CD14-positive monocyte (primary cell): Measurements from ENCODE around the gene HORMAD2. TPM values are rescaled to one million over a fixed set of nuclear protein-coding genes. Genes with fewer than 3 reads are reported as not detected.

ENCODE experiments used
- DNase-seq, 3 donors: peaks; one replicate each; pipeline ENCODE4 v3.0.0-alpha.2; 2011 to 2022
- H2AFZ ChIP-seq: 2 replicates; pipeline ENCODE4 v1.6.0; 2012; ENCODE audit warnings: mild to moderate bottlenecking, low read depth, low read length, inconsistent platforms; ENCODE audit not compliant: insufficient read depth, poor library complexity, severe bottlenecking
- H3K27ac ChIP-seq, 2 donors: 1 replicate in 1 of 2; 2 replicates in 1 of 2; pipeline ENCODE4 v1.5.1; 2012 to 2013; ENCODE audit warnings: low read length in 2 of 2, control low read depth in 1 of 2, inconsistent platforms in 1 of 2, low read depth in 1 of 2, mild to moderate bottlenecking in 1 of 2
- H3K27me3 ChIP-seq, 2 donors: one replicate each; pipeline versions ENCODE4 v1.6.0 to v1.6.1; 2011 to 2013; ENCODE audit warnings: low read length in 2 of 2; ENCODE audit not compliant: control insufficient read depth in 2 of 2, insufficient read depth in 2 of 2
- H3K36me3 ChIP-seq, 2 donors: replicated peaks in 1 of 2; 1 replicate in 1 of 2; 2 replicates in 1 of 2; pipeline versions ENCODE4 v1.5.1 to v1.6.1; 2012 to 2013; ENCODE audit warnings: low read length in 2 of 2, control low read depth in 1 of 2, inconsistent platforms in 1 of 2, mild to moderate bottlenecking in 1 of 2; ENCODE audit not compliant: insufficient read depth in 2 of 2, control insufficient read depth in 1 of 2
- H3K4me1 ChIP-seq, 2 donors: 1 replicate in 1 of 2; 2 replicates in 1 of 2; pipeline versions ENCODE4 v1.5.1 to v1.6.1; 2012 to 2013; ENCODE audit warnings: low read length in 2 of 2, control low read depth in 1 of 2, inconsistent platforms in 1 of 2, mild to moderate bottlenecking in 1 of 2, moderate library complexity in 1 of 2; ENCODE audit not compliant: insufficient read depth in 2 of 2, control insufficient read depth in 1 of 2
- H3K4me2 ChIP-seq: replicated peaks from 2 replicates; pipeline ENCODE3; 2012; ENCODE audit warnings: low read length, moderate library complexity, mild to moderate bottlenecking; ENCODE audit not compliant: poor library complexity, severe bottlenecking; ENCODE audit errors: extremely low read depth
- H3K4me3 ChIP-seq, 3 experiments: fragments of 200-600 bp in 1 of 3; sonication (generic) in 1 of 3; replicated peaks in 1 of 3; 1 replicate in 2 of 3; 2 replicates in 1 of 3; pipeline ENCODE4 v1.5.1; 2011 to 2013; ENCODE audit warnings: low read length in 3 of 3, mild to moderate bottlenecking in 3 of 3, control low read depth in 2 of 3, low read depth in 2 of 3, inconsistent platforms in 1 of 3, moderate library complexity in 1 of 3
- H3K79me2 ChIP-seq: 2 replicates; pipeline ENCODE4 v1.6.0; 2012; ENCODE audit warnings: mild to moderate bottlenecking, control low read depth, inconsistent platforms, low read length, moderate library complexity; ENCODE audit not compliant: insufficient read depth
- H3K9ac ChIP-seq: 2 replicates; pipeline ENCODE4 v1.6.0; 2017; ENCODE audit warnings: low read length, mild to moderate bottlenecking; ENCODE audit not compliant: insufficient read depth, poor library complexity, severe bottlenecking
- H3K9me3 ChIP-seq, 2 donors: replicated peaks in 1 of 2; 1 replicate in 1 of 2; 2 replicates in 1 of 2; pipeline versions ENCODE4 v1.5.1 to v1.6.1; 2012 to 2013; ENCODE audit warnings: low read length in 2 of 2, control low read depth in 1 of 2; ENCODE audit not compliant: control insufficient read depth in 1 of 2, insufficient read depth in 1 of 2
- H4K20me1 ChIP-seq: 2 replicates; pipeline ENCODE4 v1.6.0; 2012; ENCODE audit warnings: mild to moderate bottlenecking, low read length, control low read depth, moderate library complexity; ENCODE audit not compliant: insufficient read depth
- H3K27ac Mint-ChIP-seq, 7 donors: one replicate each; pipeline ENCODE4 v1.8.0; 2020; ENCODE audit warnings: mild to moderate bottlenecking in 7 of 7, mixed read lengths in 7 of 7, moderate library complexity in 6 of 7, inconsistent platforms in 2 of 7
- H3K27me3 Mint-ChIP-seq, 3 donors: one replicate each; pipeline ENCODE4 v1.8.0; 2021 to 2022; ENCODE audit warnings: low read depth in 3 of 3, mild to moderate bottlenecking in 3 of 3, mixed read lengths in 3 of 3, moderate library complexity in 3 of 3, inconsistent platforms in 1 of 3
- H3K36me3 Mint-ChIP-seq, 2 donors: one replicate each; pipeline ENCODE4 v1.8.0; 2020; ENCODE audit warnings: mixed read lengths in 2 of 2, inconsistent platforms in 1 of 2, mild to moderate bottlenecking in 1 of 2
- H3K4me1 Mint-ChIP-seq: one replicate; pipeline ENCODE4 v1.8.0; 2020; ENCODE audit warnings: mild to moderate bottlenecking, mixed read lengths
- H3K4me3 Mint-ChIP-seq, 2 donors: one replicate each; pipeline ENCODE4 v1.8.0; 2020; ENCODE audit warnings: mild to moderate bottlenecking in 2 of 2, mixed read lengths in 2 of 2, moderate library complexity in 1 of 2
- H3K9me3 Mint-ChIP-seq, 7 donors: one replicate each; pipeline ENCODE4 v1.8.0; 2020 to 2022; ENCODE audit warnings: mixed read lengths in 7 of 7, mild to moderate bottlenecking in 6 of 7, moderate library complexity in 6 of 7, inconsistent platforms in 2 of 7
- CTCF ChIP-seq: fragments of 200-600 bp; IDR thresholded peaks from one replicate; pipeline ENCODE4 v1.8.0; 2022; ENCODE audit warnings: antibody characterized with exemption, mild to moderate bottlenecking
- WGBS: methylation state at CpG from one replicate; pipeline ENCODE4 v1.1.5; 2013; ENCODE audit warnings: missing lambda C conversion rate; ENCODE audit not compliant: insufficient coverage; 5-methylcytosine and 5-hydroxymethylcytosine counted together
- intact Hi-C, 2 donors: fragments of 100-400 bp; cut with micrococcal nuclease; formaldehyde crosslinking; loops; one replicate each; pipeline versions ENCODE4 v1.15.0 to v1.15.1; 2023
- polyA plus RNA-seq, 3 donors: library from polyadenylated mRNA; depleted of rRNA in 1 of 3; unstranded in 2 of 3; stranded (reverse) in 1 of 3; fragments of 300-500 nt in 2 of 3; fragments of >200 nt in 1 of 3; fragmentation: Illumina TruSeq in 2 of 3; gene quantifications; 1 replicate in 2 of 3; 2 replicates in 1 of 3; pipeline ENCODE4 v1.2.3, GENCODE V29; 2012 to 2021

HORMAD2 gene
- polyA plus RNA-seq, 3 donors: not detected

GRCh38 chr22:30140414-30140813 lies 60.1 kb downstream of the HORMAD2 start:
- no peak overlapping the region for H3K27ac Mint-ChIP-seq
- H3K27me3 ChIP-seq: no peaks in the 10 kb centered on the region
- H3K27ac ChIP-seq: no peak overlapping the region
- no peak overlapping the region for H3K4me3 ChIP-seq
- H3K27me3 Mint-ChIP-seq: peaks cover 0 to 2% (median 1%) of the 10 kb centered on the region in 3 donors
- no peak for DNase-seq
- H2AFZ ChIP-seq: no peak overlapping the region
- intact Hi-C loops: no loop called here
- peaks cover 9 to 31% (median 23%) of the 10 kb centered on the region in 7 donors for H3K9me3 Mint-ChIP-seq
- no peak overlapping the region for H3K4me3 Mint-ChIP-seq
- H4K20me1 ChIP-seq: no peaks in the 10 kb centered on the region
- H3K36me3 ChIP-seq: no peaks in the 10 kb centered on the region
- H3K9me3 ChIP-seq: peaks cover 9 to 12% of the 10 kb centered on the region in 2 donors
- no peaks in the 10 kb centered on the region for H3K36me3 Mint-ChIP-seq
- H3K4me1 Mint-ChIP-seq: no peaks in the 10 kb centered on the region
- H3K4me2 ChIP-seq: no peak overlapping the region
- no peak overlapping the region for H3K9ac ChIP-seq
- H3K4me1 ChIP-seq: no peaks in the 10 kb centered on the region
- no peak for TF ChIP-seq CTCF
- no peaks in the 10 kb centered on the region for H3K79me2 ChIP-seq

GRCh38 chr22:30143265-30143664 lies 63.0 kb downstream of the HORMAD2 start:
- no peak for DNase-seq
- H3K4me2 ChIP-seq: no peak overlapping the region
- no peak overlapping the region for H2AFZ ChIP-seq
- H4K20me1 ChIP-seq: no peaks in the 10 kb centered on the region
- peaks cover 0 to 2% (median 0%) of the 10 kb centered on the region in 3 donors for H3K27me3 Mint-ChIP-seq
- H3K36me3 ChIP-seq: no peaks in the 10 kb centered on the region
- intact Hi-C loops: no loop called here
- H3K27ac Mint-ChIP-seq: no peak overlapping the region
- H3K4me3 Mint-ChIP-seq: no peak overlapping the region
- H3K4me3 ChIP-seq: no peak overlapping the region
- H3K36me3 Mint-ChIP-seq: no peaks in the 10 kb centered on the region
- TF ChIP-seq CTCF: no peak
- H3K4me1 Mint-ChIP-seq: no peaks in the 10 kb centered on the region
- peaks cover 9 to 12% of the 10 kb centered on the region in 2 donors for H3K9me3 ChIP-seq
- no peak overlapping the region for H3K27ac ChIP-seq
- WGBS: no CpG with 5 or more reads among the region's 2 CpGs
- no peaks in the 10 kb centered on the region for H3K4me1 ChIP-seq
- no peaks in the 10 kb centered on the region for H3K79me2 ChIP-seq
- no peaks in the 10 kb centered on the region for H3K27me3 ChIP-seq
- H3K9me3 Mint-ChIP-seq: peaks cover 9 to 31% (median 23%) of the 10 kb centered on the region in 7 donors
- H3K9ac ChIP-seq: no peak overlapping the region
